IMR-90 (cell line): ENCODE data around the gene GAPDH. TPM values are rescaled to one million over a fixed set of nuclear protein-coding genes. Genes with fewer than 3 reads are reported as not detected.

Experiments used
- ATAC-seq: fragments of 200-7000 bp; cut with Tn5 transposase; 2 replicates; pipeline ENCODE4 v1.9.1; 2020; ENCODE audit warnings: low read depth, mild to moderate bottlenecking, moderate library complexity
- BruUV-seq: library from RNA; stranded (reverse); fragments of 400-500 nt; replicated peaks from 2 replicates; lab custom pipeline; 2021; lab: Mats Ljungman, UMichigan
- CTCF ChIA-PET: fragments of 300-600 bp; formaldehyde crosslinking; extraction: SDS; loops from one replicate; lab custom pipeline; 2021; ENCODE audit warnings: antibody characterized with exemption; lab: Yijun Ruan, JAX
- POLR2A ChIA-PET: fragments of 300-600 bp; sonication (Branson Sonifier 250); formaldehyde crosslinking; loops from one replicate; lab custom pipeline; 2022; ENCODE audit warnings: antibody characterized with exemption; ENCODE audit not compliant: unreplicated experiment; lab: Charles Lee
- DNase-seq: peaks from one replicate; pipeline ENCODE4 v3.0.0; 2013
- H2AFZ ChIP-seq: replicated peaks from 2 replicates; pipeline ENCODE3; 2013; ENCODE audit warnings: low read length, mild to moderate bottlenecking; ENCODE audit not compliant: poor library complexity
- H2AK5ac ChIP-seq: 2 replicates; pipeline ENCODE4 v1.6.1; 2013; ENCODE audit warnings: low read depth, low read length, inconsistent platforms
- H2AK9ac ChIP-seq: replicated peaks from 2 replicates; pipeline ENCODE3; 2013; ENCODE audit warnings: mild to moderate bottlenecking, low read depth, low read length, moderate library complexity; ENCODE audit not compliant: poor library complexity
- H2BK120ac ChIP-seq: 2 replicates; pipeline ENCODE4 v1.6.1; 2013; ENCODE audit warnings: low read depth, low read length, inconsistent platforms
- H2BK15ac ChIP-seq: 3 replicates; pipeline ENCODE4 v1.6.1; 2013; ENCODE audit warnings: low read depth, low read length, inconsistent platforms
- H2BK20ac ChIP-seq: 2 replicates; pipeline ENCODE4 v1.6.1; 2013; ENCODE audit warnings: low read depth, mild to moderate bottlenecking, inconsistent platforms, low read length, moderate library complexity
- H2BK5ac ChIP-seq: 2 replicates; pipeline ENCODE4 v1.6.1; 2013; ENCODE audit warnings: mild to moderate bottlenecking, low read depth, low read length, inconsistent platforms; ENCODE audit not compliant: poor library complexity, severe bottlenecking
- H3K14ac ChIP-seq: replicated peaks from 2 replicates; pipeline ENCODE4 v1.6.1; 2013; ENCODE audit warnings: low read depth, low read length, inconsistent platforms
- H3K18ac ChIP-seq: 2 replicates; pipeline ENCODE4 v1.6.1; 2013; ENCODE audit warnings: low read depth, low read length, control low read depth
- H3K23ac ChIP-seq: 2 replicates; pipeline ENCODE4 v1.6.1; 2013; ENCODE audit warnings: low read depth, low read length, inconsistent platforms
- H3K27ac ChIP-seq: 2 replicates; pipeline ENCODE4 v1.5.1; 2013; ENCODE audit warnings: mild to moderate bottlenecking, control low read depth, low read length; ENCODE audit not compliant: insufficient read depth
- H3K27me3 ChIP-seq: 2 replicates; pipeline ENCODE4 v1.6.1; 2013; ENCODE audit warnings: low read length; ENCODE audit not compliant: control insufficient read depth, insufficient read depth
- H3K36me3 ChIP-seq: 2 replicates; pipeline ENCODE4 v1.6.1; 2013; ENCODE audit warnings: low read length, mixed read lengths; ENCODE audit not compliant: control insufficient read depth, insufficient read depth
- H3K4ac ChIP-seq: 2 replicates; pipeline ENCODE4 v1.6.1; 2013; ENCODE audit warnings: low read depth, low read length, inconsistent platforms
- H3K4me1 ChIP-seq: 2 replicates; pipeline ENCODE4 v1.6.1; 2013; ENCODE audit warnings: low read length, mixed read lengths; ENCODE audit not compliant: control insufficient read depth, insufficient read depth
- H3K4me2 ChIP-seq: 2 replicates; pipeline ENCODE4 v1.6.1; 2013; ENCODE audit warnings: low read depth, mild to moderate bottlenecking, control low read depth, low read length, moderate library complexity
- H3K4me3 ChIP-seq: 2 replicates; pipeline ENCODE4 v1.5.1; 2013; ENCODE audit warnings: low read depth, mild to moderate bottlenecking, control low read depth, low read length, moderate library complexity; ENCODE audit not compliant: insufficient read depth
- H3K56ac ChIP-seq: 2 replicates; pipeline ENCODE4 v1.6.1; 2013; ENCODE audit warnings: low read length, inconsistent platforms; ENCODE audit not compliant: insufficient read depth; ENCODE audit errors: extremely low read depth
- H3K79me1 ChIP-seq, 2 experiments: 2 replicates each; pipeline ENCODE4 v1.6.1; 2013; ENCODE audit warnings: low read length in 2 of 2, inconsistent platforms in 1 of 2, low read depth in 1 of 2
- H3K9ac ChIP-seq: 2 replicates; pipeline ENCODE4 v1.6.1; 2013; ENCODE audit warnings: low read depth, low read length, control low read depth
- H3K9me1 ChIP-seq: 2 replicates; pipeline ENCODE4 v1.6.1; 2013; ENCODE audit warnings: low read length, inconsistent platforms; ENCODE audit not compliant: insufficient read depth
- H3K9me3 ChIP-seq: 2 replicates; pipeline ENCODE4 v1.6.1; 2013; ENCODE audit warnings: low read length; ENCODE audit not compliant: control insufficient read depth, insufficient read depth
- H4K20me1 ChIP-seq: 2 replicates; pipeline ENCODE4 v1.6.1; 2013; ENCODE audit warnings: low read length, inconsistent platforms; ENCODE audit not compliant: insufficient read depth
- H4K5ac ChIP-seq: 2 replicates; pipeline ENCODE4 v1.6.1; 2013; ENCODE audit warnings: mild to moderate bottlenecking, low read depth, low read length, control low read depth
- H4K8ac ChIP-seq, 2 experiments: 2 replicates each; pipeline ENCODE4 v1.6.1; 2013; ENCODE audit warnings: low read depth in 2 of 2, low read length in 2 of 2, control low read depth in 1 of 2, inconsistent platforms in 1 of 2
- H4K91ac ChIP-seq: 2 replicates; pipeline ENCODE4 v1.6.1; 2013; ENCODE audit warnings: low read depth, low read length, inconsistent platforms; ENCODE audit not compliant: insufficient read depth
- BHLHE40 ChIP-seq: fragments of 150-350 bp; IDR thresholded peaks from 2 replicates; pipeline ENCODE4 v1.6.1; 2016; ENCODE audit warnings: mild to moderate bottlenecking, low read depth, low read length
- CEBPB ChIP-seq: IDR thresholded peaks from 2 replicates; pipeline ENCODE4 v1.6.1; 2012; ENCODE audit warnings: low read depth, low read length, improper control_type of control experiment
- CHD1 ChIP-seq: IDR thresholded peaks from 2 replicates; pipeline ENCODE4 v1.6.1; 2012; ENCODE audit warnings: low read depth, low read length, improper control_type of control experiment
- CTCF ChIP-seq: conservative IDR thresholded peaks from 2 replicates; pipeline ENCODE4 v1.5.1; 2012; ENCODE audit warnings: mild to moderate bottlenecking, low read depth, low read length, improper control_type of control experiment
- ELK1 ChIP-seq: fragments of 150-350 bp; IDR thresholded peaks from 2 replicates; pipeline ENCODE4 v1.6.1; 2016; ENCODE audit warnings: low read depth, mild to moderate bottlenecking, low read length, moderate library complexity, borderline replicate concordance
- FOS ChIP-seq: fragments of 150-350 bp; IDR thresholded peaks from 2 replicates; pipeline ENCODE4 v1.6.1; 2016; ENCODE audit warnings: low read depth, low read length
- MAFK ChIP-seq: IDR thresholded peaks from 2 replicates; pipeline ENCODE4 v1.6.1; 2012; ENCODE audit warnings: low read depth, low read length, improper control_type of control experiment
- MXI1 ChIP-seq: IDR thresholded peaks from 2 replicates; pipeline ENCODE4 v1.6.1; 2012; ENCODE audit warnings: low read depth, mild to moderate bottlenecking, low read length, moderate library complexity, borderline replicate concordance
- NFE2L2 ChIP-seq: fragments of 150-350 bp; IDR thresholded peaks from 2 replicates; pipeline ENCODE4 v1.6.1; 2016; ENCODE audit warnings: low read depth, mild to moderate bottlenecking, low read length
- POLR2A ChIP-seq: IDR thresholded peaks from 2 replicates; pipeline ENCODE4 v1.6.1; 2012; ENCODE audit warnings: mild to moderate bottlenecking, low read depth, low read length
- RAD21 ChIP-seq: IDR thresholded peaks from 2 replicates; pipeline ENCODE4 v1.6.1; 2012; ENCODE audit warnings: low read length, improper control_type of control experiment
- RCOR1 ChIP-seq: IDR thresholded peaks from 2 replicates; pipeline ENCODE4 v1.6.1; 2012; ENCODE audit warnings: mild to moderate bottlenecking, low read length, improper control_type of control experiment; ENCODE audit not compliant: insufficient replicate concordance
- RFX5 ChIP-seq: IDR thresholded peaks from 2 replicates; pipeline ENCODE4 v1.8.0; 2012; ENCODE audit warnings: low read depth, mild to moderate bottlenecking, low read length, moderate library complexity
- USF2 ChIP-seq: fragments of 150-350 bp; IDR thresholded peaks from 2 replicates; pipeline ENCODE4 v1.6.1; 2017; ENCODE audit warnings: mild to moderate bottlenecking, antibody characterized with exemption, low read length, low read depth
- WGBS, 2 experiments: methylation state at CpG; one replicate each; pipeline versions ENCODE4 v1.1.5 to v1.1.7; 2013; ENCODE audit warnings: missing lambda C conversion rate in 2 of 2; ENCODE audit not compliant: insufficient read length in 1 of 2; ENCODE audit errors: extremely low coverage in 2 of 2; 5-methylcytosine and 5-hydroxymethylcytosine counted together
- dilution Hi-C: fragments of 300-500 bp; cut with HindIII; formaldehyde crosslinking; loops from one replicate; pipeline ENCODE4 v1.14.3; 2018; ENCODE audit warnings: low sequenced_read_pairs; ENCODE audit not compliant: unreplicated experiment
- in situ Hi-C: fragments of 300-500 bp; cut with MboI; formaldehyde crosslinking; loops from 3 replicates; pipeline ENCODE4 v1.14.3; 2019; ENCODE audit warnings: low sequenced_read_pairs, inconsistent platforms, mixed read lengths
- intact Hi-C: fragments of 100-400 bp; cut with micrococcal nuclease; formaldehyde crosslinking; loops from 2 replicates; pipeline ENCODE4 v1.10.0; 2022
- polyA plus RNA-seq, 3 experiments: library from polyadenylated mRNA; depleted of rRNA; stranded (reverse); fragments of >200 nt; gene quantifications; 2 replicates each; pipeline ENCODE4 v1.2.3, GENCODE V29; 2012; ENCODE audit warnings: low replicate concordance in 1 of 3
- total RNA-seq: library from RNA; depleted of rRNA; stranded (reverse); fragments of >200 nt; gene quantifications from 2 replicates; pipeline ENCODE4 v1.2.3, GENCODE V29; 2012

GAPDH gene
- total and polyA plus RNA-seq, 2 of the 4 experiments (the other 2 are of a cell fraction) = 12,939 to 21,893 TPM

- Histone ChIP-seq H3K79me1 (peaks cover 25 to 78% of the 10 kb centered on the region in 2 experiments), H3K27ac (peak overlapping the region; percentile 100), H3K4me2 (peak overlapping the region; percentile 72), H2BK15ac (peak overlapping the region; percentile 97; the same call in 2 of the 3 replicates), H3K9ac (peak overlapping the region; percentile 54), H3K4me3 (peak overlapping the region; percentile 32), H3K56ac (peak overlapping the region; percentile 94), H3K27me3 (no peaks in the 10 kb centered on the region), H2BK5ac (peak overlapping the region; percentile 95), H2AFZ (peak overlapping the region; percentile 84), H4K20me1 (0 out of 2 replicates have a peak, but pooled peaks cover 6% of the 10 kb centered on the region), H3K14ac (peak overlapping the region; percentile 99), H2AK5ac (peak overlapping the region; percentile 100), H4K91ac (peak overlapping the region; percentile 86), H3K9me3 (no peaks in the 10 kb centered on the region), H3K18ac (peak overlapping the region; percentile 62), H3K9me1 (peaks cover 26% of the 10 kb centered on the region), H4K8ac (peak overlapping the region; percentile 83 to 99), H2BK20ac (peak overlapping the region; percentile 97), H2BK120ac (peak overlapping the region; percentile 92), H4K5ac (peak overlapping the region; percentile 46), H3K36me3 (peaks cover 29% of the 10 kb centered on the region), H3K4ac (peak overlapping the region; percentile 99), H3K23ac (peak overlapping the region; percentile 98), H2AK9ac (peak overlapping the region; percentile 100), H3K4me1 (peaks cover 41% of the 10 kb centered on the region)
- no TSS peak for BruUV-seq
- ATAC-seq (peak; percentile 7; the same call in 1 of the 2 replicates), DNase-seq (no peak)
- intact Hi-C loops (no loop called here), in situ Hi-C loops (loop anchor here (10.0 kb wide), 1 partner anchor 213 kb away; no protein-coding TSS in a partner anchor), dilution Hi-C loops (no loop called here)
- ChIA-PET POLR2A (interaction anchor here (0.7 to 0.9 kb wide), 2 partner anchors 10 to 13 kb away, joined by 4 to 11 read pairs; partner anchors contain the start of gene GAPDH), CTCF (interaction anchor here (0.8 kb wide), 1 partner anchor 124 kb away, joined by 3 read pairs; no protein-coding TSS in a partner anchor)
- no peak for TF ChIP-seq MAFK
- TF ChIP-seq CEBPB = no peak
- TF ChIP-seq RAD21 = no peak
- no peak for TF ChIP-seq CHD1
- no peak for TF ChIP-seq RCOR1
- no peak for TF ChIP-seq NFE2L2
- TF ChIP-seq RFX5 = no peak
- no peak for TF ChIP-seq BHLHE40
- TF ChIP-seq MXI1 = no peak
- TF ChIP-seq ELK1 = no peak
- TF ChIP-seq USF2 = no peak
- no peak for TF ChIP-seq FOS
- no peak for TF ChIP-seq POLR2A
- no peak for TF ChIP-seq CTCF
- WGBS, 2 experiments = no CpG with 5 or more reads among the region's 1 CpG
These were observed 13.2 kb downstream of the GAPDH start for GRCh38 chr12:6547566-6547965.
